NCI-H69 (cell line): ENCODE results near the gene LTBP4.

Experiments used
- DNase-seq: peaks from one replicate; lab custom pipeline; 2025; lab: John Stamatoyannopoulos, UW

Gene LTBP4

DNA sequence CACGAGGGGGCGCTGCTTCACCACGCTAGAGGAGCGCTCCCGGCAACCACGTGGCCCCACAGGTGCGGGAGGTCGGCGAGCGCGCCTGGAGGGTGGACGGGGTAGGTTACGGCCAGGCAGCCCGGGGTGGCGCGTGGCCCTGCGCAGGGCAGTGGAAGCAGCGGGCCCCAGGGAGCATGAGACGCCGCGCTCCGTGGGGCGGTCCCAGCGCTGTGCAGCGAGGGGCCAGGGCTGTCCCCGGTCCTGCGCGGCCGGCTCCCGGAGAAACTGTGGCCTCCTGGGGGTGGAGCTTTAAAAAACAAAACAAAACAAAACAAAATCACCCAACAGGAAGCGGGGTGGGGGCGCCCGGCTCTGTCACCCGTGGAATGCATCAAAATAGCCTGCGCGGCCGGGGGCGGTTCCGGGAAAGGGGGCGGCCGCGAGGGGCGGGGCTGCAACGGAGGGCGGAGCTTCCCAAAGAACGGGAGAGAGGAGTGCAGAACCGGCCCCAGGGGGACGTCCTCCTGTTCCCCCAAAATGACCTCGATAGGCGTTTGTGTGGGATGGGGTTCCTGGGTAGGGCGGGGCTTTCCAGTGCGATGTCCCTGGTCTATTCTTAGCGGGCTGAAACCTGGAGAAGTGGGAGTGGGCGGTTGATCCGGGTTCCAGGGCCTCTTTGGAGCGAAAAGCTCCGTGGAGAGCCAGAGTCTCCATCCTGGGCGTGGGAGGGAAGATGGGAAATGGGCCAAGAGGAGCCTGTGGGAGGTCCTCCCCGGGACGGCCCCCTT, 61.9 kb downstream of the LTBP4 start:
- DNase-seq, result peak; percentile 91

DNA sequence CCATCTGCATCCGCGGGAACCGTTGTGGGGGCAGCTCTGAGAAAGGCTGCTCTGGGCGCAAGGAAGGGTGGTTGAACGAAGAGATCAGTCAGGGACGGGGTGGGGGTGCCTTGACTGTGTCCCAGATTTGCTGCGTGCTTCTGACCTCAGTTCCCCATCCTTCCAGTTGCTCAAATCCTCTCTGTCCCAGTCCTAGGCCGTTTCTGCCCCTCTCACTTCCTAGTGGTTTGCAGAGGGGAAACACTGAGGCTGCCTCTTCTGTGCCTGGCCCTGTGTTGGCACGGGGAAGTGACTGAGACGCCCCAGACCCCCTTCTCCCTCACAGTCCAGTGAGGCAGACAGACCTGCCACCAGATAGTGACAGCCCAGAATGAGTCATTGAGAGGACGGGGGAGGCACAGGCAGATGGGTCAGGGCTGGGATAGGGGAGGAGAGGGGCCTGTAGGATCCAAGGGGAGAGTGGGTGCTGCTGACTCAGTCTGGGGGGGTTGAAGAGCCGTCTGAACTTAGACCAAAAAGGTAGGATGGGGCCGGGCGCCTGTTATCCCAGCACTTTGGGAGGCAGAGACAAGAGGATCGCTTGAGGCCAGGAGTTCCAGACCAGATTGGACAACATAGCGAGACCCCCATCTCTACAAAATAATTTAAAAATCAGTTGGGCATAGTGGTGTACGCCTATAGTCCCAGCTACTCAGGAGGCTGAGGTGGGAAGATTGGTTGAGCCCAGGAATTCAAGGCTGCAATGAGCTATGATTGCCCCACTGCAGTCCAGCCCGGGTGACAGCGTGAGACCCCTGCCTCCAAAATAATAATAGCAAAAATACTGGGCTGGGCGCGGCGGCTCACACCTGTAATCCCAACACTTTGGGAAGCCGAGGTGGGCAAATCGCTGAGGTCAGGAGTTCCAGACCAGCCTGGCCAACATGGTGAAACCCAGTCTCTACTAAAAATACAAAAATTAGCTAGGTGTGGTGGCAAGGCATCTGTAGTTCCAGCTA, 62.8 kb downstream of the LTBP4 start:
- DNase-seq, result peak; percentile 33

DNA sequence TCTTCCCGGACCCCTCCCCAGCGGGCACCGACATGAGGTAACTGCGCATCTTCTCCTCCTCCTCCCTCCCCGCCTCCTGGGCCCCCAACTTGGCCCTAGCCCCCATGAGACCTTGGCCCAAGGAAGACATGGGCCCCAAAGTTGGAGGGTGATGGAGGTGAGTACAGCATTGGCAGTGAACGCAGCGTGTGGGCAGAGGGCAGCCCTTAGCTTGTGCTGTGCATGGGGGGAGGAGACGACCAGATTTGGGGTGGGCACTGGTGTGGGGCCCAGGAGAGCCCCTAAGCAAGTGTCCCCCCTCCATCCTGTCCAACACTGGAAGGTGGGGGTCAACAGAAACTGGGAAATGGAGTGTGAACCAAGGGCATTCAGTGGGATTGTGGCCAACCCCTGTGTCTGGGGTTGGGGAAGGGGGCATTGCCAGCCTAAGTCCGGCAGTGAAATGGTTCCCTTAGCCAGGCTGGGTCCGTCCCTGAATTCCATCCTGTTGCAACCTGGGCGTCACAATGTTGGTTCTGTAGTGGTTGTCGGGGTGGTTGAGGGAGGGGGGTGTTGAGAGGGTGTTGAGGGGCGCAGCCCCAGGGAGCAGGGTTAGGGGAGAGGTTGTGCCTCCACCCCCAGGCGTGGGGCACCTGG, 65.8 kb downstream of the LTBP4 start:
- DNase-seq, result no peak

DNA sequence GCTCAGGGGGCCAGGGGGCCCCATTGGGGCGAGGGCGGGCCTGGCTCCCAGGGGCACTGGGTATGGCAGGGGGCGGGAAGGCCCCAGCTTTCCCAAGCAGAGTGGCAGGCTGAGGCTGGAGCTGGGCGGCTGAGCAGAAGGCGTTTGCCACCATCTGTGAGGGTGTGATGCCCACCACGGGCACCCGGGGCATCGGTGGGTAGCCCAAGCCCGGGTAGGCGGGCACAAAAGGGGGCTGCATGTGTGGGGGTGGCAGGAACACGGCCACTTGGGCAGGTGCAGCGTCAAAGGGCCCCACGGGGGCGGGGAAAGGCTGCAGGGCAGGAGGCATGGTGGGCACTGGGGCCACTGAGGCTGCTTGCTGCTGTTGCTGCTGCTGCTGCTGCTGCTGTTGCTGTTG, 66.4 kb downstream of the LTBP4 start:
- DNase-seq, result no peak

DNA sequence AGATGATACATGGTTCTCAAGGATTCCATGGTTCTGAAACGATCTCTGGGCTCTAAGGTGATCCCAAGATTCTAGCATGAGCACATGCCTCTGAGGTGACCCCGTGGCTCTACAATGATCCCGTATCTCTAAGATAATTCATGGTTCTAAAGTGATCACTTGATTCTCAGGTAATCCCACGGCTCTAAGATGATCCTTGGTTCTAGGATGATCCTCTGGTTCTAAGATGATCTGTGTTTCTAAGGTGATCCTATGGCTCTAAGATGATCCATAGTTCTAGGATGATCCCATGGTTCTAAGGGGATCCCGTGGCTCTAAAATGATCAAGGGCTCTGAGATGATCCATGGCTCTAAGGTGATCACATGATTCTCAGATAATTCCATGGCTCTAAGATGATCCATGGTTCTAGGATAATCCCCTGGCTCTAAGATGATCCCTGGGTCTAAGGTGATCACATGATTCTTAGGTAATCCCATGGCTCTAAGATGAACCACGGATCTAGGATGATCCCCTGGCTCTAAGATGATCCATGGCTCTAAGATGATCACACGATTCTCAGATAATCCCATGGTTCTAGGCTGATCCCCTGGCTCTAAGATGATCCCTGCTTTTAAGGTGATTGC, 67.9 kb downstream of the LTBP4 start:
- DNase-seq, result no peak

DNA sequence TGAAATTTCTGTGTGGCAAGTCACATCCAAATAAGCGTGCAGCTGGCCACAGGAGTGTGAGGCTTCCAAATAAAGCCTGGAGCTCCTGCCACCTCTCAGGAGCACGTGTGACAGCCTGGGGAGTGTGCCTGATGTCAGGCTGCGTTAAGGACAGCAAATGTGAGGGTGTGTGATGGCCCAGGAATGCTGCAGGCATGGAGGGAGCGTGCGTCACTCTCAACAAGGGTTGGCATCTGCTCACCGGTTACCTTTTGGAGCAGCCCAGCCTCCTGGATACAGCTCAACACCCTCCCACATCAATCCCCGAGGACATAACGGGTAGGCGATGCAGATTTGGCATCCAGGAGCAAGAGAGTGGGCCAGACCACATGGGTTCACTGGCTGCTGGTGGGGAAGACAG, 70.2 kb downstream of the LTBP4 start:
- no peak for DNase-seq

DNA sequence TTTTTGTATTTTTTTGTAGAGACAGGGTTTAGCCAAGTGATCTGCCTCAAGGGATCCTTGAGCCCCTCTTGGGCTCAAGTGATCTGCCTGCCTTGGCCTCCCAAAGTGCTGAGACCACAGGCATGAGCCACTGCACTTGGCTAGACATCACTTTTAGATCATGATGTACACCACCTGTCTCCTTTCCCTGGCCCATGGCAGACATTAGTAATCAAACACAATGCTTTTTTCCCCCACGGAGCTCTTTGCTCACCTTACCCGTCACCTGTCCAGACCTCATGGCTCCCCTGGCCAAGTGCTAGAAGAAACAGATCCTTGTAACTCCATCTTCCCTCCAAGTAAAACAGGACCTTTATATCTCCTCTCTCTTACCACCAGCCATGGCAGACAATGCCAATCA, 70.9 kb downstream of the LTBP4 start:
- DNase-seq, result no peak

DNA sequence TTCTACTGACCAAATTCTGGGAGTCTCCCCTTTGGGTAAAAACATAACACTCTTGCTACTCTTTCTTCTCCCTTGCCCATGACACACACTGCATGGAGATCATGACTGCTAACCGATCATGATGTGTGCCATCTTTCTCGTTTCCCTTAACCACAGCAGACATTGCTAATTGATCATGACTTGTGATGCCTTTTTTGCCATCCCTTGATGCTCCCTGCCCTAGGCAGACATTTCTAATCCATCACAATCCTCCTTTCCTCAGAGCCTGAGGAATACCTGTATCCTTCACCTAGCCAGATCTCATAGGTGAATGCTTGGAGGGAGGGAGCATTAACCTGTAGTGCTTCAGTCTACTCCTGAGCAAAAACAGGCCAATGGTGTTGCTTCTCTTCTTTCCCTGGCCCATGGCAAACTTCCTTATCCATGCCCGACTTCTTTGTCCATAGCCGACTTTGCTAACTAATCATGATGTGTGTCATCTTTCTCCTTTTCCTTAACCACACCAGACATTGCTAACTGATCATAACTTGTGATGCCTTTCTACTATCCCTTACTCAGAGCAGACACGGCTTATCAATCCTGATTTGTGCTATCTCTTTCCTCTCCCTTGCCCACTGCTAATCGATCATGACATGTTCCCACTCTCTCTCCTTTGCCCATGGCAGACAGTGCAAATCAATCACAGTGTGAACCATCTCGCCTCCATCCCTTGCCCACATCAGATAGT, 71.6 kb downstream of the LTBP4 start:
- no peak for DNase-seq

DNA sequence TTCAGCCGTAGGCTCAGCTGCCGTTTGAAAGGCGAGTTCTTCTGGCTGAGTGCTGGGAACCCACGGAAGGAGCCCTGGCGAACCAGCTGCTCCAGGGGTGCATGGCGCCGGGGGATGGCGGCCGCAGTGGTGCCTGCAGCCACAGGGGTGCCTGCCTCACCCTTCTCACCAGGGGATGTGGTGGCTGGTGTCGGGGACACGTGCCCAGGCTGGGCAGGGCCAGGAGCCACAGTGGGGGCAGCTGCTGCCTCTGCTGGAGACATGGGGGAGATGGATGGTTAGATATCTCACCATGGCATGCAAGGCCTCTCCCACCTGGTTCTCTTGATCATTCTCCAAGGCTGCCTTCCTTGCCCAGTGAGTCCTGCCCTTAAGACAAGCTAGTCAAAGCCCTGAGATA, 72.2 kb downstream of the LTBP4 start:
- DNase-seq, result no peak

DNA sequence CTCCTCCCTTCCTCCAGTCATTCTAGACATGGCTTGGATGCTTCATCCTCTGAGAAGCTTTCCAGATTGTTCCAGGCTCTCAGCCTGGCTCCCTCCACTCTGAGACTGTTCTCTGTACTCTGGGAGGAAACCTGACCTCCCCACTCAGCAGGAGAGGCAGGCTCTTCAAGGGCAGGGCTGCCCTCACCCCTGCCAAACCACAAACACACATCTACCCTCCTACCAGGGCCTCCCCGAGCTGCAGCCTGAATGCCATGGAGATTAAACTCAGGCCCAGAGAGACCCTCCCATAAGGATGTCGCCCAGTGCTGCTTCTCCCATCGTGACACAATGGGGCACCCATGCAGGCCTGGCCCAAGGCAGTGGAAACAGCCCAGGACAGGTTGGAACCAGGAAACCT, 73.1 kb downstream of the LTBP4 start:
- no peak for DNase-seq

DNA sequence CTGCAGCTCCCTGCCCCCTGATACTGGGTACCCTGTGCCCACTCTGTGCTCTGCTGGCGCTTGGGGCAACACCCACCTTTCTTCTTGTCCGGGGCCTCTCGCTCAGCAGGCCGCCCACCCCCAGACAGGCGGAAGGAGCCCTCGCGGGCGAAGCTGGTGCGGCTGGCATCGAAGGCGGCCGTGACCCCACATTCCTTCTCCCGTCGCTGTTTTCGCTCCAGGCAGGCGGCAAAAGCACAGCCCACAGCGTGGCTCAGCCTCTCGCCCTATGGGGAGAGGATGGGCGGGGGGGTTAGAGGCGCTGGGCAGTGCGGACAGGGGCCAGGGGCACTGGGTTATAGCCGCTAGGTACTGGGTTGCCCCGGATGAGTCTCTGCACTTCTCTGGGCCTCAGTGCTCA, 76.0 kb downstream of the LTBP4 start:
- no peak for DNase-seq
